Jurkat, Clone E6-1 (cell line): Measurements from ENCODE around the gene LZTR1.
"Not testable (repeated sequence)": the region's sequence is repeated elsewhere in the genome, so short reads cannot be mapped to it uniquely, and the experiment has no call there.

Experiments used
- DNase-seq: peaks from one replicate; pipeline ENCODE4 v3.0.0-alpha.2; 2011; ENCODE audit warnings: low read depth, low spot score
- H3K4me3 ChIP-seq: 2 replicates; pipeline ENCODE4 v1.5.1; 2011; ENCODE audit warnings: mild to moderate bottlenecking, low read length, control low read depth, moderate library complexity

LZTR1 gene

GRCh38 chr22:20964090-20964798, 17.9 kb upstream of the LZTR1 start:
- H3K4me3 ChIP-seq: no peak overlapping the region

GRCh38 chr22:20964799-20965103, 17.3 kb upstream of the LZTR1 start:
- H3K4me3 ChIP-seq: no peak overlapping the region
- no peak for DNase-seq

More at GRCh38 chr22:20964090-20964798, 17.9 kb upstream of the LZTR1 start:
- no peak for DNase-seq

- no peak for DNase-seq
- no peak overlapping the region for H3K4me3 ChIP-seq
Observed at GRCh38 chr22:20965104-20965887, 16.8 kb upstream of the LZTR1 start.

- no peak for DNase-seq
- no peak overlapping the region for H3K4me3 ChIP-seq
Observed at GRCh38 chr22:20965888-20966855, 15.9 kb upstream of the LZTR1 start.

- H3K4me3 ChIP-seq: no peak within 1 kb of the TSS
- no peak for DNase-seq
Observed at GRCh38 chr22:20966883-20967696, 15.0 kb upstream of the LZTR1 start, which contains the start of gene AIFM3. Gene AIFM3, plus strand, starts transcription at chr22:20967255. Its CDS starts 690 bp downstream, at chr22:20967945.

- no peak for DNase-seq
- no peak overlapping the region for H3K4me3 ChIP-seq
Observed at GRCh38 chr22:20967697-20968211, 14.3 kb upstream of the LZTR1 start.

GRCh38 chr22:20968281-20968977, 13.7 kb upstream of the LZTR1 start:
- H3K4me3 ChIP-seq: no peak overlapping the region
- no peak for DNase-seq

GRCh38 chr22:20970939-20971657, 11.0 kb upstream of the LZTR1 start:
- no peak for DNase-seq
- H3K4me3 ChIP-seq: no peak overlapping the region

GRCh38 chr22:20972014-20972694, 9.9 kb upstream of the LZTR1 start:
- not testable (repeated sequence) for H3K4me3 ChIP-seq, DNase-seq

- no peak overlapping the region for H3K4me3 ChIP-seq
- DNase-seq: no peak
Observed at GRCh38 chr22:20972933-20973577, 9.0 kb upstream of the LZTR1 start.

- no peak overlapping the region for H3K4me3 ChIP-seq
- DNase-seq: no peak
Observed at GRCh38 chr22:20973634-20974286, 8.3 kb upstream of the LZTR1 start.

GRCh38 chr22:20974336-20974955, 7.7 kb upstream of the LZTR1 start:
- DNase-seq: no peak
- H3K4me3 ChIP-seq: no peak overlapping the region

- DNase-seq: no peak
- H3K4me3 ChIP-seq: no peak overlapping the region
Observed at GRCh38 chr22:20975541-20976290, 6.4 kb upstream of the LZTR1 start.

- H3K4me3 ChIP-seq: no peak overlapping the region
- DNase-seq: no peak
Observed at GRCh38 chr22:20976291-20976877, 5.7 kb upstream of the LZTR1 start.
